HL-60/S4 treated with retinoic acid at 250 ng/mL for 4 days and 3 days (cell line): ENCODE data around the gene ATP10A.

ENCODE experiments used
- in situ Hi-C: fragments of 300-500 bp; cut with MboI; formaldehyde crosslinking; loops from 2 replicates; pipeline ENCODE4 v1.7.0; 2022; ENCODE audit warnings: low sequenced_read_pairs

Gene ATP10A

DNA sequence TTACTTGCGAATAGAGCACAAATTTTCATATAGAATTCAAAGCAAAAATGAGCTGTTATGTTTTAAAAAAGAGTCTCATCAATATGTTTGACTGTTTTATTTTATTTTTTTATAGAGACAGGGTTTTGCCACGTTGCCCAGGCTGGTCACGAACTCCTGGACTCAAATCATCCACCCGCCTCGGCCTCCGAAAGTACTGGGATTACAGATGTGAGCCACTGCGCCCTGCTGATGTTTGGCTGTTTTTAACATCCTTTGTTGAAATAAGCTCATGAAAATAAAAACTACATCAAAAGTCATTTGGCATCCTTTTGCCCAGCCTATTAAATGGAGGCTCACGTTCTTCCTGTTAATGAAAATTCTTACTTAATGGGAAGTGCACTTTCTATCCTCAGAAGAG lies 154.7 kb downstream of the ATP10A start:
- in situ Hi-C loops, result no loop called here

DNA sequence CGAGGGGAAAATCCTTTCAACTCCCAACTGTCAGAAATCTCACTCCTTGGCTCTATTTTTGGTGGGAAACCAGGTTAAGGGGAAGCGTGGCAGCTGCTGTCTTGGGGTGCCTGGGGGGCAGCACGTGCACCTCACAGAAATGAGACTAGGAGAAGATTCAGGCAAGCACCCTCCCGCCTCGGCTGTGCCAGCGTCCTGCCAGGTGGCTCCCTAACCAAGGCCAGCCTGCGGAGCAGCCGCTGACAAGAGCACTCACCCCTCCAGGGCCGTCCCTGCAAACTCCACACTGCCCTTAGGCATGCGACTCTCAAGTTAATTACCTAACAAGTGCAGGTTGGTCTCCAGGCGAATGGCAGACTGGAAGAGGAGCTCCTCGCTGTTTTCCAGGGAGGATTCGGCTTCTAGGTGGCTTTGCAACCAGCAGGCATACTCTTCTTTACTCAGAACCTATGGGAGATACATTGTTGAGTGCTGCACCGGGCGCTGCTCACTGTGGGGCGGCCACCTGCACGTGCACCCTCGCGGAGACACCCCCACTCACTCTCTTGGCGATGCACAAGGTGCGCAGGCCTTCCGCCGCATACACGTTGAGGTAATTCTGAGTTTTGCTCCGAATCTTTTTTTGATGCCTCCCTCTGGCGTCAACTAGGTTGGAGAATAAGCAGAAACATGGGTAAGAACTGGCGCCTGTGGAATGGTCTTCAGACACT lies 155.3 kb downstream of the ATP10A start:
- in situ Hi-C loops, result no loop called here

GRCh38 chr15:25706176-25706955 lies 156.8 kb downstream of the ATP10A start:
- in situ Hi-C loops, result no loop called here

DNA sequence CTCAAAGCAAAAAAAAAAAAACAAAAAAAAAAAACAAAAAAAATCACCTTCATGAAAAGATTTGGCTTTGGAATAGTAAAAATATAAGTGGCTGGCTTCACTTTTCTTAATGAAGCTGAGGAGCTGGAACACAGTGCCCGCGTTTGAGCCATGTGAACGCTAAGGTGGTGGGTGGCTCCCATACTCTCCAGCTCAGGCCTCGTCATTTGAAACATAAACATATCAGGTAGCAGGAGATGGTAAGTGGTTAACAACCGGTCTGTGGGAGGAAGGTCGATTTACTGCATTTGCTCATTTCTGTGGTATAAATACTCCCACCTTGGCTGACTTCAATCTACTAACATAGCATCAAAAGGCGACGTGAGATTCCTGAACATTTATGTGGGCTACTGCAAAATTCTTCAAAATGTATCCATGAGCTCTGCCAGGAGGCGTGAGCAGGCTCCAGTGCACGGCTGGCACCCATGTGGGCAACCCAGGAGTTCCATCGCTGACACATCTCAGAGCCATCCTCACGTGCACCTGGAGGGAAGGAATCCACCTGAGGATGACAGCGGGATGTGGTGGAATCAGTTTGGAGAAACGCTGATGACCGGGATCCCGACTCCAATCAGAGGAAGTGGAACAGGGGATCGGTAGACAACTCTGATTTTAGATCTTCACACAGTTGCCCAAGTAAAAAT lies 157.6 kb downstream of the ATP10A start:
- in situ Hi-C loops, result no loop called here

GRCh38 chr15:25703726-25704125 lies 159.4 kb downstream of the ATP10A start:
- in situ Hi-C loops, result no loop called here

GRCh38 chr15:25701721-25702465 lies 161.2 kb downstream of the ATP10A start:
- in situ Hi-C loops, result no loop called here

DNA sequence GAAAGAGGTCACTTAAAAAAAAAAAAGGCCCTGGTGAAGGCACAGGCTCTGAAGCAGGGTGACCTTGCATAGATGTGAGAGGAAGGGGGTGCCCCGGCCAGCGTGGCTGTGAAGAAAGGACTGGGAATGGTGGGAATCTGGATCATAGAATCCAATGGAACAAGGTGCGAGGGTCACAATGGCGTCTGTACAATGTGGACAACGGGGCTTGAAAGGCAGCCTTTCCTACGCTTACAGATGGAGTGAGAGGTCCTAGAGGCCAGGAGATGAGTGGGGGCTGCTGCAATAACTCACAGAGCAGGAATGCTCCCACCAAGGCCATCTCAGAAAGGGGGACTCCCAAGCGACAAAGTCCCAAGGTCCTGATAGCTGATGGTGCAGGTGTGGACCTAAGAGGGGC lies 162.2 kb downstream of the ATP10A start:
- in situ Hi-C loops, result no loop called here

DNA sequence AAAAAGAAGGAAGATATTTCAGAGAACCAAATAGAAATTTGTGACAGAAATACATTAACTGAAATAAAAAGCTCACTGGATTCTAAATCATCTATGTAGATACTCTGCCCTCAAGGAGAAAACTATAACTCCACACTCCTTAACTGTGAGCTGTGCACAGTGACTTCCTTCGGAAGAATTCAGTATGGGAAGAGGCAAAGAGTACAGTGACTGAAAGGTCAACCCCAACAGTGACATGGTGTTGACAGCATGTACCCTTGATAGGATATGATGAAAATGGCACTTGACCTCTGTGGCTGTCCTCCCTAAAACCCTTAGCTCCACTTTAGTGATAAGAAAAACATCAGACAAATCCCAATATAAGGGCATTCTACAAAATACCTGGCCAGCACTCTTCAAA lies 165.5 kb downstream of the ATP10A start:
- in situ Hi-C loops, result no loop called here

- in situ Hi-C loops, result no loop called here
Measured at GRCh38 chr15:25695875-25696760, 167.0 kb downstream of the ATP10A start.

GRCh38 chr15:25694823-25695312 lies 168.3 kb downstream of the ATP10A start:
- in situ Hi-C loops, result no loop called here

DNA sequence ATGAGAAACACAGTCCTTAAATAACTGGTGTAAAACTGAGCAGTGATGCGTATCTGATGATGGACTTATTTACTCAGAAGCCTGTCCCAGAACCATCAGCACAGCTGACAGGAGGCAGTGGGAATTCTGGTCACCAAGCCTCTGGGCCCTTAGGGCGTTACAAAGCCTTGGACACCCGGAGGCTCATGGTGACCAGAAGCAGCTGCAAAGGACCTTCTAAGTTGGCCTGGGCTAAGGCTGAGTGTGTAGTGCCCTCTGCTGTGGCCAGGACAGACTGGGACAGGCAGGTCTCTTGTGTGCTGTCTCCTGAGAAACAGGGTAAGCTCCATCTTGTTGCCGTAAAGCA lies 168.9 kb downstream of the ATP10A start:
- in situ Hi-C loops, result no loop called here

DNA sequence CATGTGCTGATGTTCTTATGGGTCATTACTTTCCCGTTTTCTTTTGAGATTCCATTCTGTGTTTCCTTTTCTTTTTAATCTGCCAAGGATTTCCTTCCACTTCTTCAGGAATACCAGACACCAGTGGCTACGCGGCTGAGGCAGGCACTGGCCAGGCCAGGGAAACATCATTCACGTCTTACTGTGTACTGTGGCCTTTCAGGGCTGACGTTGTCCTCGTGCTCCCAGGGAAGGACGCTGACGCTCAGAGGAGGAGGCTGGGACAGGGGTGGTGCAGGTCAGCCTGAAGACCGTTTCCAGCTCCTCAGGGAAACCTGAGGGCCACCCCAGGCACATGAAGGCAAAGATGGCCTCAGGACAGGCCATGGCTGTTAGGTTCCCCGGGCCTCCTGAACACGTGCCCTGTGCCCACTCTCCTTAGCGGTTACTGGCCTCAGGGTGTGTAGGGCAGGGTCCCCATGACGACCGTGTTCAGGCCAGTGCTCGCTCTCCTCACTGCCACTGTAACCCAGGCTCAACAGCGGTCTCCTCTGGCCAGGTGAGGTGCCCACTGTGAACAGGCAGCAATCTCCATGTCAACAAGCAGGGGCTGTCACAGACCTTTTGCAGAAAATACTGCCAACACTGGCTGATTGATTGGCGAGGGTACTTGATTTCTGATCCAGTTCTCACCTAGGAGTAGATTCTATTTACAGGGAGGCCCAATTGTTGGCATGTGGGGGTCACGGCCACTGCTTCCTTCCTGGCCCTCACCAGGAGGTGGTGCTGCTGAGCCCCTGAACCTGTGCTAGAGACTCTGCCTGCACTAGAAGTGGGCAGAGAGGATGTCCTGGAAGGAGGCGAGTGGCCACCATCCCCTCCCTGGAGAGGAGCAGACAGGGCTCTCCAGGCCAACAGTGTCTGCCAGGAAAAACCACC lies 169.5 kb downstream of the ATP10A start:
- in situ Hi-C loops, result no loop called here

GRCh38 chr15:25691544-25692430 lies 171.3 kb downstream of the ATP10A start:
- in situ Hi-C loops, result no loop called here

GRCh38 chr15:25690673-25691543 lies 172.2 kb downstream of the ATP10A start:
- in situ Hi-C loops, result no loop called here

- in situ Hi-C loops, result no loop called here
Measured at GRCh38 chr15:25689592-25689991, 173.5 kb downstream of the ATP10A start.

GRCh38 chr15:25688166-25688565 lies 175.0 kb downstream of the ATP10A start:
- in situ Hi-C loops, result no loop called here

- in situ Hi-C loops, result no loop called here
Measured at GRCh38 chr15:25687689-25688088, 175.4 kb downstream of the ATP10A start.
